ENCODE data around the gene ADGRA1. TPM values are rescaled to one million over a fixed set of nuclear protein-coding genes. Genes with fewer than 3 reads are reported as not detected.

ADGRA1 gene
- total and polyA plus RNA-seq, 10 of the 15 experiments (the other 5 are each of a cell fraction or from before 2014, with no cell fraction given): not detected

DNA sequence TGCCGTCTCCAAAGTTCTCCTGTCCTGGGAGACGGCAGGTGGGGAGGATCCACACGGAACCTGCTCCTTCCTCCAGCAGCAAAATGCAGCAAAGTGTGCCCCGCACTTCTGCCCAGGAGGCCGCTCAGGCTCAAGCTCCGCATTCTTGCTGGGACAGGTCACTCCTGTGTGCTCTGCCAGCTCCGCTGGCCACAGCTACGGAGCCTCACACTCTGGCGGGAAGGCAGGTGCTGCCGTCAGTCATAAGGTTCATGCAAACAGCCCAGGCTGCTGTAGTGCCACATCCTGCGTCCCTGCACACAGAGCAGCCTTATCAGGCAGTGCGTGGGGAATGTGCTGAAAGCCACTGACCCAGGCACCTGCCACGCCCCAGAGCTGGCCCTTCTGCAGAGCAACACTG lies 22.4 kb downstream of the ADGRA1 start (continued):
- TF ChIP-seq MEF2A (IDR thresholded peaks at IDR 0.05; ENCODE audit: insufficient read depth, low read depth, low read length): no peak
- no peak for TF ChIP-seq FOXK2 (IDR thresholded peaks at IDR 0.05)
- TF ChIP-seq TBL1XR1 (IDR thresholded peaks at IDR 0.05; ENCODE audit: low read depth, low read length): no peak
- TF ChIP-seq, protein P1, sequence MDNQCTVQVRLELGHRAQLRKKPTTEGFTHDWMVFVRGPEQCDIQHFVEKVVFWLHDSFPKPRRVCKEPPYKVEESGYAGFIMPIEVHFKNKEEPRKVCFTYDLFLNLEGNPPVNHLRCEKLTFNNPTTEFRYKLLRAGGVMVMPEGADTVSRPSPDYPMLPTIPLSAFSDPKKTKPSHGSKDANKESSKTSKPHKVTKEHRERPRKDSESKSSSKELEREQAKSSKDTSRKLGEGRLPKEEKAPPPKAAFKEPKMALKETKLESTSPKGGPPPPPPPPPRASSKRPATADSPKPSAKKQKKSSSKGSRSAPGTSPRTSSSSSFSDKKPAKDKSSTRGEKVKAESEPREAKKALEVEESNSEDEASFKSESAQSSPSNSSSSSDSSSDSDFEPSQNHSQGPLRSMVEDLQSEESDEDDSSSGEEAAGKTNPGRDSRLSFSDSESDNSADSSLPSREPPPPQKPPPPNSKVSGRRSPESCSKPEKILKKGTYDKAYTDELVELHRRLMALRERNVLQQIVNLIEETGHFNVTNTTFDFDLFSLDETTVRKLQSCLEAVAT (IDR thresholded peaks at IDR 0.05): no peak
- no peak for TF ChIP-seq SREBF1 (IDR thresholded peaks at IDR 0.05; ENCODE audit: low read length)
- no peak for TF ChIP-seq SMARCA5 (IDR thresholded peaks at IDR 0.05)

- ChIA-PET POLR2A (no interaction called here), CTCF (no interaction called here), RAD21 (ENCODE audit: unreplicated experiment) (no interaction called here), SMC1A (ENCODE audit: uncharacterized antibody, unreplicated experiment) (no interaction called here)
- Histone ChIP-seq H4K20me1 (ENCODE audit: control insufficient read depth, insufficient read depth) (no peaks in the 10 kb centered on the region), H3K9me3 (replicated peaks; ENCODE audit: control insufficient read depth, insufficient read depth, low read length) (no peaks in the 10 kb centered on the region; the same call in 2 of the 3 replicates), H3K27ac (ENCODE audit: control insufficient read depth, insufficient read depth) (no peak overlapping the region), H3K36me3 (ENCODE audit: control insufficient read depth in 2 of 2, insufficient read depth in 2 of 2, low read length in 1 of 2) (no peaks in the 10 kb centered on the region), H3K4me3 (no peak overlapping the region), H3K4me1 (ENCODE audit: control insufficient read depth, insufficient read depth, low read length) (no peaks in the 10 kb centered on the region), H3K9ac (ENCODE audit: control insufficient read depth, insufficient read depth, low read length) (no peak overlapping the region), H3K79me2 (ENCODE audit: control insufficient read depth, insufficient read depth, low read length) (no peaks in the 10 kb centered on the region), H3K27me3 (replicated peaks in 1 of 2; ENCODE audit: control insufficient read depth in 2 of 2, insufficient read depth in 2 of 2, low read length in 1 of 2) (no peaks in the 10 kb centered on the region), H3K4me2 (ENCODE audit: control insufficient read depth, insufficient read depth) (no peak overlapping the region), H2AFZ (ENCODE audit: control insufficient read depth, low read depth, low read length) (no peak overlapping the region)
- ATAC-seq: no peak
- intact Hi-C loops (cut with micrococcal nuclease; ENCODE audit: unreplicated experiment): no loop called here
- no TSS peak for BruUV-seq (replicated peaks)
- 44% methylated on average over 3 of the region's 6 CpGs for WGBS (ENCODE audit: insufficient coverage, insufficient replicate concordance, low lambda C conversion rate, missing lambda C conversion rate)
- no peak for DNase-seq (ENCODE audit: low read depth, low spot score)
- FAIRE-seq: no peak
- in situ Hi-C loops (cut with MboI): no loop called here
- TF ChIP-seq SUPT20H (IDR thresholded peaks at IDR 0.05; ENCODE audit: borderline replicate concordance, control insufficient read depth, low read depth, low read length) (no peak), ZNF24 (IDR thresholded peaks at IDR 0.05) (no peak), WRNIP1 (IDR thresholded peaks at IDR 0.05; ENCODE audit: borderline replicate concordance, low read depth, low read length) (no peak), TCF12 (IDR thresholded peaks at IDR 0.05; ENCODE audit: low read depth, low read length) (no peak), PBX3 (IDR thresholded peaks at IDR 0.05; ENCODE audit: insufficient replicate concordance, low read depth, low read length) (no peak), IKZF2 (IDR thresholded peaks at IDR 0.05) (no peak), TBL1XR1 (IDR thresholded peaks at IDR 0.05; ENCODE audit: low read depth, low read length) (no peak), FOS (IDR thresholded peaks at IDR 0.05; ENCODE audit: borderline replicate concordance, extremely low read depth, insufficient read length) (no peak), RB1 (IDR thresholded peaks at IDR 0.05; ENCODE audit: borderline replicate concordance) (no peak), CTCF (IDR thresholded peaks at IDR 0.05 in 2 of 3, conservative IDR thresholded peaks at IDR 0.05 in 1 of 3; ENCODE audit: control insufficient read depth in 2 of 3, extremely low read depth in 1 of 3, insufficient read depth in 1 of 3, low read depth in 3 of 3, low read length in 3 of 3) (no peak)
- TF ChIP-seq, protein P2, sequence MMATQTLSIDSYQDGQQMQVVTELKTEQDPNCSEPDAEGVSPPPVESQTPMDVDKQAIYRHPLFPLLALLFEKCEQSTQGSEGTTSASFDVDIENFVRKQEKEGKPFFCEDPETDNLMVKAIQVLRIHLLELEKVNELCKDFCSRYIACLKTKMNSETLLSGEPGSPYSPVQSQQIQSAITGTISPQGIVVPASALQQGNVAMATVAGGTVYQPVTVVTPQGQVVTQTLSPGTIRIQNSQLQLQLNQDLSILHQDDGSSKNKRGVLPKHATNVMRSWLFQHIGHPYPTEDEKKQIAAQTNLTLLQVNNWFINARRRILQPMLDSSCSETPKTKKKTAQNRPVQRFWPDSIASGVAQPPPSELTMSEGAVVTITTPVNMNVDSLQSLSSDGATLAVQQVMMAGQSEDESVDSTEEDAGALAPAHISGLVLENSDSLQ (IDR thresholded peaks at IDR 0.05): no peak
These were observed 23.0 kb downstream of the ADGRA1 start for GRCh38 chr10:133110609-133111275.
